NCI-H345 treated with DMSO at 0.1 percent for 48 hours (cell line): ENCODE results near the gene UBE2V1.
"Not testable (repeated sequence)": the region's sequence is repeated elsewhere in the genome, so short reads cannot be mapped to it uniquely, and the experiment has no call there.

Source experiments
- DNase-seq: peaks from one replicate; lab custom pipeline; 2025; ENCODE audit not compliant: unreplicated experiment; lab: John Stamatoyannopoulos, UW

The UBE2V1 gene

GRCh38 chr20:50115591-50116367 lies 2.8 kb upstream of the UBE2V1 start:
- DNase-seq = peak; percentile 97

GRCh38 chr20:50115041-50115512 lies 2.1 kb upstream of the UBE2V1 start:
- no peak for DNase-seq

GRCh38 chr20:50113420-50114224 lies 672 bp upstream of the UBE2V1 start:
- DNase-seq = no peak

GRCh38 chr20:50111829-50112495 lies 988 bp downstream of the UBE2V1 start:
- no peak for DNase-seq

- DNase-seq = no peak
These were observed 1.7 kb downstream of the UBE2V1 start for GRCh38 chr20:50111120-50111828.

GRCh38 chr20:50110141-50111047 lies 2.6 kb downstream of the UBE2V1 start:
- no peak for DNase-seq

- DNase-seq = no peak
These were observed 4.3 kb downstream of the UBE2V1 start for GRCh38 chr20:50108556-50109235.

GRCh38 chr20:50107796-50108331 lies 5.1 kb downstream of the UBE2V1 start:
- DNase-seq = no peak

- no peak for DNase-seq
These were observed 5.8 kb downstream of the UBE2V1 start for GRCh38 chr20:50107086-50107660.

- DNase-seq = not testable (repeated sequence)
These were observed 6.3 kb downstream of the UBE2V1 start for GRCh38 chr20:50106669-50107068.

- not testable (repeated sequence) for DNase-seq
These were observed 9.4 kb downstream of the UBE2V1 start for GRCh38 chr20:50103464-50104107.

- DNase-seq = not testable (repeated sequence)
These were observed 10.4 kb downstream of the UBE2V1 start for GRCh38 chr20:50102551-50102950.

GRCh38 chr20:50101887-50102286 lies 11.1 kb downstream of the UBE2V1 start:
- DNase-seq = no peak

- DNase-seq = no peak
These were observed 11.7 kb downstream of the UBE2V1 start for GRCh38 chr20:50101281-50101680.

GRCh38 chr20:50100552-50100951 lies 12.4 kb downstream of the UBE2V1 start:
- no peak for DNase-seq

- DNase-seq = no peak
These were observed 13.4 kb downstream of the UBE2V1 start for GRCh38 chr20:50099565-50099991.

- DNase-seq = no peak
These were observed 13.8 kb downstream of the UBE2V1 start for GRCh38 chr20:50099113-50099512.

GRCh38 chr20:50098259-50098658 lies 14.7 kb downstream of the UBE2V1 start:
- DNase-seq = no peak
